Activated T-helper 17 cell treated with anti-CD3 and anti-CD28 coated beads, Interleukin-2, amount 50 U/mL, for 72 hours (primary cell): ENCODE results near the gene KMT2C. TPM values are rescaled to one million over a fixed set of nuclear protein-coding genes. Genes with fewer than 3 reads are reported as not detected.

Experiments used
- ATAC-seq: fragments of 150-1000 bp; cut with Tn5 transposase; replicated peaks from 2 replicates; pipeline ENCODE4 v1.10.0; 2021; ENCODE audit warnings: mild to moderate bottlenecking, moderate library complexity
- H3K27ac Mint-ChIP-seq: one replicate; pipeline ENCODE4 v1.8.0; 2022; ENCODE audit warnings: mixed read lengths
- H3K27me3 Mint-ChIP-seq: one replicate; pipeline ENCODE4 v1.8.0; 2022; ENCODE audit warnings: mixed read lengths
- H3K36me3 Mint-ChIP-seq: one replicate; pipeline ENCODE4 v1.8.0; 2022; ENCODE audit warnings: low read depth, mild to moderate bottlenecking, mixed read lengths
- H3K4me1 Mint-ChIP-seq: one replicate; pipeline ENCODE4 v1.8.0; 2022; ENCODE audit warnings: mixed read lengths
- H3K4me3 Mint-ChIP-seq: one replicate; pipeline ENCODE4 v1.8.0; 2022; ENCODE audit warnings: mild to moderate bottlenecking, mixed read lengths
- H3K9me3 Mint-ChIP-seq: one replicate; pipeline ENCODE4 v1.8.0; 2022; ENCODE audit warnings: mixed read lengths
- total RNA-seq, 2 donors: library from RNA; stranded (reverse); gene quantifications; one replicate each; pipeline ENCODE4 v1.2.3, GENCODE V29; 2022

KMT2C gene
- total RNA-seq, 2 donors from 2014 or later, result 52.1 to 106 TPM

DNA sequence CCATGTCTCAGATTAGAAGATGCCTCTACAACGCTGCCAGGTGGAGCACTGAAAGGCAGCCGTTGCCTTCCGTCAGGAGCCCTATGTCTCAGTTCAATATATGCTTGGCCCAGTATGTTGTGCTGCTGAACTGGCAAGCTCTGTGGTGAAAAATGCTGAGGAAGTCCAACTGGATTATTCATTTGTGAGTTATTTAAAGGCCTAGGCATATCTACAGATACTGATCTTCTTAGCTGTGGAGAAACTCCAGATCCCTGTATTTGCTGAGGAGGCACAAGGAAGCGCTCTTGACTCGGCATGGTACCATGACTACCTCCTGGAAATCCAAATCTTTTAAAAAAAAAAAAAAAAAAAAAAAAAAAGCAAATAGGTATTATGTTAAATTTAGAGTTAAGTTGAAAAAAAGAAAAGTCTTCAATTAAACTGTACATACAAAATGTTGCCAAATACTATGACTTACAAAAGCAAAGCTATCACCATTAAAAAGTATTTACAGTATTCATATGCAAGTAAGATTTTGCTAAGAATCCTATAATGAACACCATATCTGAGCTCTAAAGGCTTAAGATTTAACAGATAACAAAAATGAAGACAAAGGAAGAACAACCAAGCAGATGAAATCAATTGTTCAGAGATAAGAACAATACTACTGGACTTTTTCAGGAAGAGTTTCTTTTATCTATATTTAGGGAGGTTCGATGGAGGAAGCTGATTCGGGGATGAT lies 258.0 kb downstream of the KMT2C start:
- ATAC-seq, result no peak
- Mint-ChIP-seq H3K4me1 (peaks cover 12% of the 10 kb centered on the region), H3K4me3 (no peak overlapping the region), H3K27ac (peak overlapping the region; percentile 63), H3K9me3 (no peaks in the 10 kb centered on the region), H3K27me3 (no peaks in the 10 kb centered on the region), H3K36me3 (peaks cover 93% of the 10 kb centered on the region)

DNA sequence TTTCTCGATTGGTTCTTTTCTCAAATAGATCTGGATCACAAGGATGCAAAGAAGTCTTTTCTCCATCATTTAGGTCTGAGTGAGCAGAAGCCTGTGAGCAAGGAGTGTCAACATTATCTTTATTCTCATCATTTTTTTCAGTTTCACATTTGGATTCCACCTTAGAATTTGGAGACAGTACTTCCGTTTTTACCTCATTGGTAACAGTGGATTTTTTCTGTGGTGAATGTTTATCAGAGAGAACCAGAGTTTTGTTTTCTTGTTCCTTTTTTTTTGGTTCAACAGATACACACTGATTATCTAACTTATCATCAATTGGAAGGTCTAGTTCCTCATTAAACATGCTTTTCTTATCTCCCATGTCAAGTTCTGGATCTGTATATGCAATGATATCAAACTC lies 259.0 kb downstream of the KMT2C start:
- Mint-ChIP-seq H3K27ac (peak overlapping the region; percentile 23), H3K4me3 (no peak overlapping the region), H3K4me1 (peaks cover 8% of the 10 kb centered on the region), H3K36me3 (peaks cover 83% of the 10 kb centered on the region), H3K27me3 (no peaks in the 10 kb centered on the region), H3K9me3 (no peaks in the 10 kb centered on the region)
- no peak for ATAC-seq

DNA sequence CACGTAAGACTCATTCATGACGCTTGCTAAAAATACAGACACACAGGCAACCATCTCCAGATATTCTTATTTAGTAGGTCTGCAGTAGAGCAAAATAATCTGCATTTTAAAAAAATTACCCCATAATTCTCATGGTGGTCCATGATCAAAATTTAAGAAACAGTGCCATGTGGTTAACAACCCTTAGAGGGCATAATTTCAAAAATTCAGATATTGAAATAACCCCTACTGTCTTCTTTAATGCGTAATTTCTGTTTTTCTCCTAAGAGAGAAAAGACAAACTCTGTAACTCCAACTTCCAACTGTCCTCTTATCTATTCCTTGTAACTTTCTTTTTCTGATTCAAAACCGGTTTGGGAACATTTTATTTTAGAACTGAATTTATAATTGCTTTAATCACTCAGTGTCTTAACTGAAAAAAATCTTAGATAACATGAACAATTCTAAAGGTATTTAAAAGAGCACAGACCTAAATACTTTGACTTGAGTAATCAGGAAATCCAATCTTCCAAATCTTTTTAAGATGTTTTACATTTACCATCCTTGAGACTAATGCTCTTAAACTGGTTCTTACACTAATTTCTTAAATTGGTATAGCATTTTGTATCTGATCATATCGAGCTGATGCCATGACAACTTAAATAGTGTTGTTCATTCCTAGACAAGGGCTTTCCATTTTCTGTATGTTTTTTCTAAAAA lies 262.3 kb downstream of the KMT2C start:
- no peaks in the 10 kb centered on the region for H3K27me3 Mint-ChIP-seq
- H3K27ac Mint-ChIP-seq, result no peak overlapping the region
- H3K36me3 Mint-ChIP-seq, result peaks cover 80% of the 10 kb centered on the region
- H3K9me3 Mint-ChIP-seq, result no peaks in the 10 kb centered on the region
- no peak for ATAC-seq
- peaks cover 5% of the 10 kb centered on the region for H3K4me1 Mint-ChIP-seq
- no peak overlapping the region for H3K4me3 Mint-ChIP-seq

- no peak for ATAC-seq
- Mint-ChIP-seq H3K4me3 (no peak overlapping the region), H3K36me3 (peaks cover 89% of the 10 kb centered on the region), H3K4me1 (peaks cover 10% of the 10 kb centered on the region), H3K9me3 (no peaks in the 10 kb centered on the region), H3K27me3 (no peaks in the 10 kb centered on the region), H3K27ac (peak overlapping the region; percentile 1)
These were observed 273.5 kb downstream of the KMT2C start for GRCh38 chr7:152162287-152162686.

DNA sequence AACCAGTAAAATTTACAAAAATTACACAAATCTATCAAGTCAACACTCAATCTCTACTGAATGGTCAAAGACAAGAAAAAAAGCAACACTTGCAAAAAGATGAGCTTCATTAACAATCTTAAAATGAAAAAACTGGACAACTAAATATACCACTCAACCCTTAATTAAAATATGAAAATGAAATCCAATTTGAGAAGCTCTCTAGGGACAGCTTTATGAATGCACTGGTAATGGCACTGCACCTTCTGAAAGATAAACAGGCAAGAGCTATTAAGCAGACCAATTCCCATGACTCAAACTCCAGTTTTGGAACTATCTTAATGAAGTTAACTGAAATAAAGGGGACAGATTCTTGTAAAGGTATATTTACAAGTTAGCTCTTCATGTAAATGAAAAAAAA lies 274.6 kb downstream of the KMT2C start:
- peaks cover 10% of the 10 kb centered on the region for H3K4me1 Mint-ChIP-seq
- H3K4me3 Mint-ChIP-seq, result no peak overlapping the region
- H3K9me3 Mint-ChIP-seq, result no peaks in the 10 kb centered on the region
- no peaks in the 10 kb centered on the region for H3K27me3 Mint-ChIP-seq
- no peak overlapping the region for H3K27ac Mint-ChIP-seq
- peaks cover 89% of the 10 kb centered on the region for H3K36me3 Mint-ChIP-seq
- ATAC-seq, result no peak

DNA sequence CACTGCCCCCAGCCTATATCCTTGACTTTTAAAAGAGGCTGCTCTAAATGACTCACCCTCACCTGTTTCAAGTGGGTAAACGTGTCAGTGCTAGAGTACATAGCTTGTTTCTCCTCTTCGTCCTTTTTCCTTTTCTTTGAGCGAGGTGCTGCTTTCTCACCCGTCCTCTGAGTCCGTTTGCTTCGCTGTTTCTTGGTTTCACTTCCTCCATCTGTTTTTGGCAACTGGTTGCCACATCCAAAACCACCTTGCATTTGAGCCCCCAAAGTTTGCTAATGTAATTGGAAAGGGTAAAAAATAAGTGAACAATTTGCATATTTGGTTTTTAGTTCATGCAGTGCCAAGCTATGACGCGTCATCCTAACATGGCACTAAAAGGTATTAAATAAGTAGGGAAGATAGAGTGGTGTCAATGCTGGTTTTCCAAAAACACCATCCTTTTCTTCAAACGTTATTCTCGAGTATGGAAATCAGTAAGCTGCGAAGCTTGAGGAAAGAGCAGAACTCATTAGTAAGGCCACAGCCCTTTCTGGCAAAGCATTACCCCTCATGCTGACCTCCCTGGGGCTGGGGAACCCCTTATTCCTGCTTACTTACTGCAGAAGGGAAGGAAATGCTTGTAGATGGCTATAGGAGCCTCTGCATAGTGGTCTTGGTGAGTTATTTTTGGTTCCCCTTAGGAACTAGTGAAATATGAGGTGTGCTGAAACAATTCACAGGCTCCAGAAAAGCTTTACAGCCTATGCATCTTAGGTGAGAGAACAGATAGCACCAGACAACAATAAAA lies 276.8 kb downstream of the KMT2C start:
- Mint-ChIP-seq H3K4me3 (peak overlapping the region; percentile 34), H3K9me3 (no peaks in the 10 kb centered on the region), H3K36me3 (peaks cover 92% of the 10 kb centered on the region), H3K27me3 (no peaks in the 10 kb centered on the region), H3K4me1 (peaks cover 10% of the 10 kb centered on the region), H3K27ac (peak overlapping the region; percentile 57)
- ATAC-seq, result peak; percentile 66

- peak overlapping the region; percentile 8 for H3K27ac Mint-ChIP-seq
- no peaks in the 10 kb centered on the region for H3K4me1 Mint-ChIP-seq
- no peak overlapping the region for H3K4me3 Mint-ChIP-seq
- H3K36me3 Mint-ChIP-seq, result peaks cover 95% of the 10 kb centered on the region
- H3K27me3 Mint-ChIP-seq, result no peaks in the 10 kb centered on the region
- no peak for ATAC-seq
- no peaks in the 10 kb centered on the region for H3K9me3 Mint-ChIP-seq
These were observed 283.5 kb downstream of the KMT2C start for GRCh38 chr7:152152267-152152666.

DNA sequence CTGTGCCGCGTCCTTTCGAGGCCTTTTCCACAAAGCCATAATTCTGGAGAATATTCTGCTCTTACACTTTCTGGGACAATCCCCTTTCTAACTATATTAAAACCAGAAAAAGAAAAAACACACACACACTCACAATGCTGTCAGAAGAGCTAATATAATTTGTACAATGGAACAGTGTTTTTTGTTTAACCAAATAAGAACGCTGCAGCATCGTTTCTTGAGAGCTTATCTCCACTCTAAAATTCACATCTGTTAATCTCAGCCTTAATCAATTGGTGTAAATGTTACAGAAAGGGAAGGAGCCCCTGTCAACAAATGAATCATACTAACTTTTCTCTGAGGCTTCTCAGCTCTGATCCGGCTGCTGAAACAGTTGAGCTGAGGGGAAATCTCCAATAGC lies 286.4 kb downstream of the KMT2C start:
- peaks cover 95% of the 10 kb centered on the region for H3K36me3 Mint-ChIP-seq
- H3K9me3 Mint-ChIP-seq, result no peaks in the 10 kb centered on the region
- ATAC-seq, result no peak
- H3K4me3 Mint-ChIP-seq, result no peak overlapping the region
- peak overlapping the region; percentile 71 for H3K27ac Mint-ChIP-seq
- H3K27me3 Mint-ChIP-seq, result no peaks in the 10 kb centered on the region
- peaks cover 13% of the 10 kb centered on the region for H3K4me1 Mint-ChIP-seq

- ATAC-seq, result no peak
- Mint-ChIP-seq H3K4me3 (no peak overlapping the region), H3K9me3 (no peaks in the 10 kb centered on the region), H3K27me3 (no peaks in the 10 kb centered on the region), H3K27ac (no peak overlapping the region), H3K4me1 (peaks cover 15% of the 10 kb centered on the region), H3K36me3 (peaks cover 95% of the 10 kb centered on the region)
These were observed 287.1 kb downstream of the KMT2C start for GRCh38 chr7:152148706-152149105.

- H3K4me3 Mint-ChIP-seq, result peak overlapping the region; percentile 72
- peaks cover 25% of the 10 kb centered on the region for H3K4me1 Mint-ChIP-seq
- ATAC-seq, result peak; percentile 45
- H3K27ac Mint-ChIP-seq, result peak overlapping the region; percentile 81
- no peaks in the 10 kb centered on the region for H3K27me3 Mint-ChIP-seq
- H3K36me3 Mint-ChIP-seq, result peaks cover 96% of the 10 kb centered on the region
- H3K9me3 Mint-ChIP-seq, result no peaks in the 10 kb centered on the region
These were observed 289.8 kb downstream of the KMT2C start for GRCh38 chr7:152145853-152146466.

DNA sequence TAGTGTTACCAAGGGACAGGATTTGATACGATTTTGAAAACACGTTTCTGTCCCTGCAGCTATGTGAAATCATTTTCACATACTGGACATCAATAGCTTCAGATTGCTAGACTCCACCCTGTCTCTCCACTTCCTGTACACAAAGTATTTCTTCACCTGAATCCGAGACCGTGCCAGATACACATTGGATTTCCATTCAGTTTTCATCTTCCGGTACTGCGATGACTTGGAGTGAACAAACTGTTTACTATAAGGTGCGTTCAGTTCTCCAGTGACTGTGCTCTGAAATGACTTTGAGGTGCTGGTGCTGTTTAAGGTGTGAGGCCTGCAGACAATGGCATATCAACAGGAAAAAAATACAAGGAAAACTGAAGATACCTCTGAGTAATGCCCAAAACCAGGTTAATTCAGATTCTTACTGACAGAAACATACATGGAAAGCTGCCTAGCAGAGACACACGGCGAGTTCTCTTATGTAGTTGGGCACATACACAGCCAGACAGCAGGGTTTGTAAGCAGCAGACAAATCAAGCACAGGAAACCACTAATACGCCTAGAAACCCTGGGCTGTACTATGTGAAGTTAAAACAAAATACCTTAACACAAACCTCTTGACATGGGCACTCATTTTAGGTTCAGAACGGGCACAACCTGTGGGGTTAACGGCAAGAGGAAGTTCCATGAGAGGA lies 291.1 kb downstream of the KMT2C start:
- Mint-ChIP-seq H3K9me3 (no peaks in the 10 kb centered on the region), H3K27ac (peak overlapping the region; percentile 81), H3K36me3 (peaks cover 96% of the 10 kb centered on the region), H3K4me1 (peaks cover 25% of the 10 kb centered on the region), H3K4me3 (peak overlapping the region; percentile 72), H3K27me3 (no peaks in the 10 kb centered on the region)
- ATAC-seq, result peak; percentile 89

- Mint-ChIP-seq H3K27me3 (no peaks in the 10 kb centered on the region), H3K4me3 (peak overlapping the region; percentile 41), H3K4me1 (peaks cover 25% of the 10 kb centered on the region), H3K27ac (peak overlapping the region; percentile 87), H3K9me3 (no peaks in the 10 kb centered on the region), H3K36me3 (peaks cover 96% of the 10 kb centered on the region)
- ATAC-seq, result no peak
These were observed 292.7 kb downstream of the KMT2C start for GRCh38 chr7:152142976-152143595.

GRCh38 chr7:152140560-152140959 lies 295.2 kb downstream of the KMT2C start:
- H3K4me1 Mint-ChIP-seq, result peaks cover 23% of the 10 kb centered on the region
- no peak overlapping the region for H3K27ac Mint-ChIP-seq
- H3K9me3 Mint-ChIP-seq, result no peaks in the 10 kb centered on the region
- H3K36me3 Mint-ChIP-seq, result peaks cover 95% of the 10 kb centered on the region
- no peak for ATAC-seq
- H3K4me3 Mint-ChIP-seq, result no peak overlapping the region
- no peaks in the 10 kb centered on the region for H3K27me3 Mint-ChIP-seq
